H1 (cell line): ENCODE measurements around the gene TEF. TPM values are rescaled to one million over a fixed set of nuclear protein-coding genes. Genes with fewer than 3 reads are reported as not detected.

Experiments
- CTCF ChIA-PET: fragments of 300-600 bp; sonication (Branson Sonifier 250); formaldehyde crosslinking; loops from one replicate; lab custom pipeline; 2021; ENCODE audit not compliant: partially characterized antibody; lab: Charles Lee
- POLR2A ChIA-PET: fragments of 300-600 bp; sonication (Branson Sonifier 250); formaldehyde crosslinking; loops from one replicate; lab custom pipeline; 2021; ENCODE audit warnings: inconsistent platforms; ENCODE audit not compliant: partially characterized antibody; lab: Charles Lee
- DNase-seq, 2 experiments: peaks; one replicate each; pipeline versions ENCODE4 v3.0.0 to v3.0.0-alpha.2; 2010 to 2022; ENCODE audit warnings: low spot score in 2 of 2, low read depth in 1 of 2, mixed read lengths in 1 of 2
- FAIRE-seq: peaks from 2 replicates; lab custom pipeline; 2011; peaks lifted over from hg19 to GRCh38; lab: Jason Lieb, UNC
- H2AFZ ChIP-seq: 2 replicates; pipeline ENCODE4 v1.8.1; 2012; ENCODE audit warnings: low read length, inconsistent platforms
- H2AK5ac ChIP-seq: 2 replicates; pipeline ENCODE4 v1.6.1; 2013; ENCODE audit warnings: low read depth, low read length
- H2BK120ac ChIP-seq: replicated peaks from 2 replicates; pipeline ENCODE3; 2013; ENCODE audit warnings: low read depth, low read length, inconsistent platforms
- H2BK12ac ChIP-seq: 2 replicates; pipeline ENCODE4 v1.6.1; 2013; ENCODE audit warnings: low read depth, low read length
- H2BK15ac ChIP-seq: 2 replicates; pipeline ENCODE4 v1.6.1; 2013; ENCODE audit warnings: low read length
- H2BK20ac ChIP-seq: 2 replicates; pipeline ENCODE4 v1.6.1; 2013; ENCODE audit warnings: low read length
- H2BK5ac ChIP-seq: 2 replicates; pipeline ENCODE4 v1.6.1; 2013; ENCODE audit warnings: low read depth, low read length
- H3K14ac ChIP-seq: 2 replicates; pipeline ENCODE4 v1.6.1; 2013; ENCODE audit warnings: inconsistent platforms; ENCODE audit not compliant: insufficient read length
- H3K18ac ChIP-seq: 2 replicates; pipeline ENCODE4 v1.6.1; 2013; ENCODE audit warnings: low read length; ENCODE audit errors: extremely low read depth
- H3K23ac ChIP-seq: 2 replicates; pipeline ENCODE4 v1.6.1; 2013; ENCODE audit warnings: inconsistent platforms; ENCODE audit not compliant: insufficient read length
- H3K23me2 ChIP-seq: 2 replicates; pipeline ENCODE4 v1.6.1; 2013; ENCODE audit warnings: low read depth, low read length
- H3K27ac ChIP-seq: 2 replicates; pipeline ENCODE4 v1.6.1; 2011; ENCODE audit warnings: low read depth, low read length, inconsistent platforms
- H3K27me3 ChIP-seq, 4 experiments: replicated peaks in 1 of 4; 1 replicate in 1 of 4; 2 replicates in 3 of 4; pipeline versions ENCODE4 v1.6.1 to v1.8.1; 2011 to 2013; ENCODE audit warnings: low read length in 3 of 4, mild to moderate bottlenecking in 3 of 4, inconsistent platforms in 2 of 4, mixed read lengths in 2 of 4, moderate library complexity in 1 of 4; ENCODE audit not compliant: control insufficient read depth in 3 of 4, insufficient read depth in 3 of 4; ENCODE audit errors: extremely low read depth in 1 of 4
- H3K36me3 ChIP-seq, 4 experiments: 2 replicates each; pipeline versions ENCODE4 v1.6.1 to v1.8.1; 2011 to 2013; ENCODE audit warnings: mild to moderate bottlenecking in 4 of 4, low read length in 3 of 4, moderate library complexity in 2 of 4, control low read depth in 1 of 4, inconsistent platforms in 1 of 4; ENCODE audit not compliant: insufficient read depth in 4 of 4, control insufficient read depth in 2 of 4
- H3K4ac ChIP-seq: replicated peaks from 2 replicates; pipeline ENCODE3; 2013; ENCODE audit warnings: low read length, low read depth, mixed read lengths, inconsistent platforms; ENCODE audit not compliant: insufficient read length
- H3K4me1 ChIP-seq, 4 experiments: replicated peaks in 1 of 4; 1 replicate in 1 of 4; 2 replicates in 3 of 4; pipeline versions ENCODE4 v1.6.1 to v1.8.1; 2011 to 2013; ENCODE audit warnings: low read length in 3 of 4, inconsistent platforms in 2 of 4, mixed read lengths in 1 of 4; ENCODE audit not compliant: insufficient read depth in 4 of 4, control insufficient read depth in 3 of 4
- H3K4me2 ChIP-seq, 2 experiments: 2 replicates each; pipeline versions ENCODE4 v1.6.1 to v1.8.1; 2011 to 2013; ENCODE audit warnings: low read depth in 2 of 2, low read length in 2 of 2, control low read depth in 1 of 2, inconsistent platforms in 1 of 2, mild to moderate bottlenecking in 1 of 2; ENCODE audit not compliant: insufficient read depth in 1 of 2
- H3K4me3 ChIP-seq, 4 experiments: fragments of 200-600, 300-600 bp in 1 of 4; sonication (generic), shearing (Covaris generic), sonication (Bioruptor Twin) in 1 of 4; 2 replicates each; pipeline versions ENCODE4 v1.5.1 to v1.8.1; 2011 to 2016; ENCODE audit warnings: low read length in 4 of 4, low read depth in 3 of 4, control low read depth in 2 of 4, inconsistent platforms in 2 of 4, mild to moderate bottlenecking in 2 of 4, mixed read lengths in 1 of 4, moderate library complexity in 1 of 4; ENCODE audit not compliant: insufficient read depth in 2 of 4; ENCODE audit errors: extremely low read depth in 1 of 4
- H3K56ac ChIP-seq: replicated peaks from 2 replicates; pipeline ENCODE3; 2013; ENCODE audit warnings: low read depth, mild to moderate bottlenecking, mixed read lengths, low read length, inconsistent platforms; ENCODE audit not compliant: insufficient read length
- H3K79me1 ChIP-seq: 2 replicates; pipeline ENCODE4 v1.6.1; 2013; ENCODE audit warnings: low read depth, low read length, control low read depth
- H3K79me2 ChIP-seq, 2 experiments: 2 replicates each; pipeline versions ENCODE4 v1.6.1 to v1.8.1; 2012 to 2013; ENCODE audit warnings: low read length in 2 of 2, mild to moderate bottlenecking in 2 of 2, inconsistent platforms in 1 of 2; ENCODE audit not compliant: insufficient read depth in 2 of 2, control insufficient read depth in 1 of 2
- H3K9ac ChIP-seq, 4 experiments: replicated peaks in 1 of 4; 1 replicate in 1 of 4; 2 replicates in 3 of 4; pipeline versions ENCODE4 v1.6.1 to v1.8.1; 2011 to 2013; ENCODE audit warnings: low read depth in 3 of 4, low read length in 3 of 4, control low read depth in 2 of 4, mild to moderate bottlenecking in 2 of 4, moderate library complexity in 2 of 4, inconsistent platforms in 1 of 4; ENCODE audit errors: extremely low read depth in 1 of 4
- H3K9me3 ChIP-seq, 2 experiments: 2 replicates each; pipeline versions ENCODE4 v1.6.1 to v1.8.1; 2012 to 2013; ENCODE audit warnings: mild to moderate bottlenecking in 2 of 2, moderate library complexity in 2 of 2, control low read depth in 1 of 2, inconsistent platforms in 1 of 2, low read depth in 1 of 2, low read length in 1 of 2, mixed read lengths in 1 of 2; ENCODE audit not compliant: insufficient read depth in 2 of 2
- H4K20me1 ChIP-seq, 2 experiments: replicated peaks in 1 of 2; 2 replicates each; pipeline versions ENCODE3 to v1.8.1; 2011 to 2013; ENCODE audit warnings: inconsistent platforms in 2 of 2, low read length in 2 of 2, mild to moderate bottlenecking in 1 of 2; ENCODE audit not compliant: insufficient read depth in 2 of 2, control insufficient read depth in 1 of 2
- H4K5ac ChIP-seq: 2 replicates; pipeline ENCODE4 v1.6.1; 2013; ENCODE audit warnings: low read length, low read depth, mixed read lengths, inconsistent platforms; ENCODE audit not compliant: insufficient read length
- H4K8ac ChIP-seq: 2 replicates; pipeline ENCODE4 v1.8.0; 2013; ENCODE audit warnings: mild to moderate bottlenecking, moderate library complexity, low read length, inconsistent platforms; ENCODE audit not compliant: insufficient read depth; ENCODE audit errors: extremely low read depth
- H4K91ac ChIP-seq: replicated peaks from 2 replicates; pipeline ENCODE3; 2013; ENCODE audit warnings: low read length, mixed read lengths, inconsistent platforms; ENCODE audit not compliant: insufficient read length
- FOSL1 ChIP-seq: IDR thresholded peaks from 2 replicates; pipeline ENCODE4 v1.6.1; 2011; ENCODE audit warnings: mild to moderate bottlenecking, low read depth, low read length, moderate library complexity; ENCODE audit not compliant: insufficient read depth
- WGBS, 2 experiments: shearing (Covaris generic) in 1 of 2; methylation state at CpG; one replicate each; pipeline versions ENCODE4 v1.1.6 to v1.1.7; 2013 to 2015; ENCODE audit warnings: low lambda C conversion rate in 2 of 2, mixed read lengths in 2 of 2, inconsistent platforms in 1 of 2, low coverage in 1 of 2, missing lambda C conversion rate in 1 of 2; ENCODE audit not compliant: insufficient replicate concordance in 2 of 2, insufficient coverage in 1 of 2, insufficient read length in 1 of 2; ENCODE audit errors: extremely low coverage in 1 of 2, missing lambda C conversion rate in 1 of 2; 5-methylcytosine and 5-hydroxymethylcytosine counted together
- polyA plus RNA-seq, 7 experiments: library from polyadenylated mRNA; depleted of rRNA in 3 of 7; stranded (reverse) in 5 of 7; unstranded in 2 of 7; fragments of >200 nt in 5 of 7; fragments of 200-250 nt in 2 of 7; gene quantifications; 1 replicate in 5 of 7; 2 replicates in 1 of 7; 4 replicates in 1 of 7; pipeline versions ENCODE4 v1.2.1 to v1.2.3, GENCODE V29; 2011 to 2013; ENCODE audit warnings: missing spikeins in 2 of 7, mixed read lengths in 2 of 7
- total RNA-seq: library from RNA; stranded (reverse); fragmentation: NEBNext Ultra II Directional; extraction: Animal tissue kit (Norgen Biotek cat#: 25700); gene quantifications from 2 replicates; pipeline ENCODE4 v1.2.1, GENCODE V29; 2021

Gene TEF
- total and polyA plus RNA-seq, 2 of the 8 experiments (the other 6 are each of a cell fraction or from before 2014, with no cell fraction given): 7.4 to 9.0 TPM

DNA sequence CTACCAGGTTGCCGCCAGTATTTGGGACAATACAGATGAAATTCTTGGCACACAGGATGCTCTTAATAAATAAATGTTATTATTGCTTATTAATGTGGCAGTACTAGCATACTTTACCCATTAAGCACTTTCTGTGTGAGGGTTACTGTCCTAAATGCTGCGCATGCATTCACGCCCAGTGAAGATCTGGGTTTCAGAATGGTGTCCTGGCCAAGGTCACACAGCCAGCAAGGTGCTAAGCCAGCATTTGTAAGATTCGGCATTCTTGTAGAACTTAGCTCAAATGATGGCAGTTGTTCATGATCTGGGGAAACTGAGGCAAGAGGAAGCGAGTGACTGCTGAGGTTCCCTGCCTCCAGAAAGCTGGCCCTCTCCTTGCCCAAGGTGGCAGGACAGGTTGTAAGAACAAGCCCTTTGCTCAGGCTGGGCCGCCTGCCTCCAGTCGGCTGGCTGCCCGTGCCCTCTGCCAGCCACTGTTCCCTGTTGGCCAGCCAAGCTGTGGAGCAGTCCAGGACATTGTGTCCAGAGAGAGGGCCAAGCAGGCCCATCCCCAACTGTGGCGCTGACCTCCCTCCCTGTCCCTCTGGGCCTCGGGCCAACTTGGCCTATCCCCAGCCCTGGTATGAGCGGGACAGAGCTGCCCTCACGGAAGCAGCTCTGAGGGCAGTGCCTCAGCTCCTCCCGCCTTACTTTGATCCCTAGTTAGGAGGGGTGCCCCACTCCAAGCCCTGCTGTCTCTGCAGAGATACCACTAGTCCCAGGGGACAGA is 36.1 kb downstream of the TEF start:
- no peak overlapping the region for H3K27ac ChIP-seq
- H3K4ac ChIP-seq: no peak overlapping the region
- no peaks in the 10 kb centered on the region; a peak in 1 of 7 replicates for H3K27me3 ChIP-seq
- H2BK5ac ChIP-seq: no peak overlapping the region
- H2BK12ac ChIP-seq: 0 out of 2 replicates have a peak overlapping the region, but pooled peaks have one; percentile 17
- peaks cover 0 to 10% (median 9%) of the 10 kb centered on the region in 4 experiments; a peak in 6 of 7 replicates for H3K4me1 ChIP-seq
- no peaks in the 10 kb centered on the region for H3K9me3 ChIP-seq
- H3K56ac ChIP-seq: no peak overlapping the region
- TF ChIP-seq FOSL1: no peak
- H4K8ac ChIP-seq: no peak overlapping the region
- no peak overlapping the region for H4K5ac ChIP-seq
- H2BK20ac ChIP-seq: no peak overlapping the region
- no peak overlapping the region for H3K9ac ChIP-seq
- no peak for FAIRE-seq
- ChIA-PET CTCF (interaction anchor here (1.5 to 3.4 kb wide), 5 partner anchors 10 to 100 kb away, joined by 4 to 22 read pairs (median 6); no protein-coding TSS in a partner anchor), POLR2A (interaction anchor here (0.9 to 5.6 kb wide), 7 partner anchors 8 to 51 kb away, joined by 3 to 33 read pairs (median 3); partner anchors contain the start of genes ACO2, PHF5A and TOB2)
- no peak overlapping the region for H3K4me2 ChIP-seq
- no peaks in the 10 kb centered on the region for H3K79me2 ChIP-seq
- peaks cover 8% of the 10 kb centered on the region; the same call in 1 of the 2 replicates for H3K23me2 ChIP-seq
- no peak overlapping the region for H3K18ac ChIP-seq
- H3K36me3 ChIP-seq: no peaks in the 10 kb centered on the region
- DNase-seq: no peak
- no peak overlapping the region for H2AFZ ChIP-seq
- no peak overlapping the region for H3K23ac ChIP-seq
- no peak overlapping the region for H3K14ac ChIP-seq
- no peak overlapping the region for H2BK15ac ChIP-seq
- 0 out of 2 replicates have a peak overlapping the region, but pooled peaks have one; percentile 24 for H2AK5ac ChIP-seq
- H4K20me1 ChIP-seq: peaks cover 0 to 3% of the 10 kb centered on the region in 2 experiments
- H3K79me1 ChIP-seq: peaks cover 4% of the 10 kb centered on the region
- 90% methylated on average over 13 of the region's 13 CpGs; no CpG with 5 or more reads in 1 of the 2 experiments for WGBS, 2 experiments
- H2BK120ac ChIP-seq: no peak overlapping the region
- H4K91ac ChIP-seq: no peak overlapping the region
- no peak overlapping the region for H3K4me3 ChIP-seq
